SK-N-SH (cell line): ENCODE results near the gene PET100. TPM values are rescaled to one million over a fixed set of nuclear protein-coding genes. Genes with fewer than 3 reads are reported as not detected.

Experiments used
- CTCF ChIA-PET: fragments of 300-600, 350-600 bp; formaldehyde crosslinking; extraction: SDS; loops from one replicate; lab custom pipeline; 2021; lab: Yijun Ruan, JAX
- POLR2A ChIA-PET: fragments of 350-600 bp; sonication (Branson Sonifier 250); formaldehyde crosslinking; extraction: SDS; loops from one replicate; lab custom pipeline; 2020; ENCODE audit warnings: antibody characterized with exemption, inconsistent platforms; lab: Yijun Ruan, JAX
- DNase-seq: peaks from one replicate; pipeline ENCODE4 v3.0.0; 2012
- H2AFZ ChIP-seq: fragments of 200-600 bp; sonication (generic); 2 replicates; pipeline ENCODE4 v1.8.1; 2016; ENCODE audit warnings: antibody characterized with exemption, mild to moderate bottlenecking, low read depth
- H3F3A ChIP-seq: fragments of 200-600 bp; sonication (generic); replicated peaks from 2 replicates; pipeline ENCODE3; 2016; ENCODE audit warnings: antibody characterized with exemption, mild to moderate bottlenecking; ENCODE audit not compliant: insufficient read depth
- H3K27ac ChIP-seq, 2 experiments: fragments of 200-500 bp in 1 of 2; fragments of 200-600 bp in 1 of 2; sonication (Bioruptor generic) in 1 of 2; sonication (generic), shearing (Covaris generic) in 1 of 2; 2 replicates each; pipeline versions ENCODE4 v1.5.1 to v1.6.1; 2014 to 2016; ENCODE audit warnings: low read depth in 2 of 2, inconsistent platforms in 1 of 2, low read length in 1 of 2, mild to moderate bottlenecking in 1 of 2, mixed read lengths in 1 of 2
- H3K27me3 ChIP-seq: fragments of 200-600 bp; sonication (generic), shearing (Covaris generic); 2 replicates; pipeline ENCODE4 v1.6.1; 2016; ENCODE audit warnings: mixed run types; ENCODE audit not compliant: insufficient read depth
- H3K36me3 ChIP-seq, 2 experiments: fragments of 200-500 bp in 1 of 2; fragments of 200-600 bp in 1 of 2; sonication (Bioruptor generic) in 1 of 2; sonication (generic) in 1 of 2; replicated peaks in 1 of 2; 2 replicates each; pipeline versions ENCODE3 to v1.5.1; 2014 to 2016; ENCODE audit warnings: low read length in 1 of 2, mild to moderate bottlenecking in 1 of 2; ENCODE audit not compliant: insufficient read depth in 2 of 2, control insufficient read depth in 1 of 2
- H3K4me1 ChIP-seq, 2 experiments: fragments of 200-500 bp in 1 of 2; fragments of 200-600 bp in 1 of 2; sonication (Bioruptor generic) in 1 of 2; sonication (generic), shearing (Covaris generic) in 1 of 2; 2 replicates each; pipeline versions ENCODE4 v1.5.1 to v1.6.1; 2014 to 2016; ENCODE audit warnings: low read depth in 1 of 2, low read length in 1 of 2, mixed run types in 1 of 2; ENCODE audit not compliant: insufficient read depth in 2 of 2, control insufficient read depth in 1 of 2
- H3K4me2 ChIP-seq: fragments of 200-600 bp; sonication (generic), shearing (Covaris generic); 2 replicates; pipeline ENCODE4 v1.6.1; 2017; ENCODE audit warnings: mixed run types
- H3K4me3 ChIP-seq, 2 experiments: fragments of 200-500 bp in 1 of 2; fragments of 200-600 bp in 1 of 2; sonication (Bioruptor generic) in 1 of 2; sonication (generic), shearing (Covaris generic) in 1 of 2; 2 replicates each; pipeline versions ENCODE4 v1.5.1 to v1.8.1; 2014 to 2016; ENCODE audit warnings: low read depth in 2 of 2, inconsistent platforms in 1 of 2, low read length in 1 of 2, mild to moderate bottlenecking in 1 of 2, mixed read lengths in 1 of 2, moderate library complexity in 1 of 2
- H3K79me2 ChIP-seq: fragments of 200-600 bp; sonication (generic); 2 replicates; pipeline ENCODE4 v1.8.1; 2017; ENCODE audit warnings: mild to moderate bottlenecking; ENCODE audit not compliant: insufficient read depth
- H3K9ac ChIP-seq: fragments of 200-600 bp; sonication (generic); 2 replicates; pipeline ENCODE4 v1.6.1; 2017; ENCODE audit warnings: mixed run types
- H3K9me2 ChIP-seq: fragments of 200-600 bp; sonication (generic); 2 replicates; pipeline ENCODE4 v1.6.1; 2017; ENCODE audit warnings: mixed run types
- H3K9me3 ChIP-seq: fragments of 200-600 bp; sonication (generic); 2 replicates; pipeline ENCODE4 v1.6.1; 2017; ENCODE audit warnings: mixed run types, mild to moderate bottlenecking, moderate library complexity
- H4K20me1 ChIP-seq: fragments of 200-600 bp; sonication (generic); 2 replicates; pipeline ENCODE4 v1.6.1; 2017; ENCODE audit warnings: mild to moderate bottlenecking, mixed run types; ENCODE audit not compliant: insufficient read depth
- GABPA ChIP-seq: IDR thresholded peaks from 2 replicates; pipeline ENCODE4 v1.4.0; 2012; ENCODE audit warnings: low read depth, mild to moderate bottlenecking
- MXI1 ChIP-seq: IDR thresholded peaks from 2 replicates; pipeline ENCODE4 v1.6.1; 2012; ENCODE audit warnings: mild to moderate bottlenecking, low read depth, low read length, improper control_type of control experiment
- NFIC ChIP-seq: IDR thresholded peaks from 2 replicates; pipeline ENCODE4 v1.4.0; 2012; ENCODE audit warnings: borderline replicate concordance
- POLR2AphosphoS5 ChIP-seq: IDR thresholded peaks from 2 replicates; pipeline ENCODE4 v1.6.1; 2012; ENCODE audit warnings: low read depth, low read length
- RCOR1 ChIP-seq: fragments of 150-350 bp; IDR thresholded peaks from 2 replicates; pipeline ENCODE4 v1.6.1; 2017; ENCODE audit warnings: antibody characterized with exemption, low read length
- REST ChIP-seq: IDR thresholded peaks from 2 replicates; pipeline ENCODE4 v1.6.1; 2012; ENCODE audit warnings: mild to moderate bottlenecking, low read depth, low read length, moderate library complexity
- RXRA ChIP-seq: IDR thresholded peaks from 2 replicates; pipeline ENCODE4 v1.4.0; 2012; ENCODE audit warnings: low read depth, mild to moderate bottlenecking, borderline replicate concordance
- SIN3A ChIP-seq: IDR thresholded peaks from 2 replicates; pipeline ENCODE4 v1.6.1; 2012; ENCODE audit warnings: low read depth, mild to moderate bottlenecking, low read length, moderate library complexity, borderline replicate concordance
- TCF12 ChIP-seq: IDR thresholded peaks from 2 replicates; pipeline ENCODE4 v1.4.0; 2012
- TEAD4 ChIP-seq: IDR thresholded peaks from 2 replicates; pipeline ENCODE4 v1.4.0; 2012; ENCODE audit warnings: mild to moderate bottlenecking, borderline replicate concordance; ENCODE audit not compliant: insufficient read depth
- USF1 ChIP-seq: IDR thresholded peaks from 2 replicates; pipeline ENCODE4 v1.4.0; 2012; ENCODE audit warnings: low read depth, borderline replicate concordance
- USF2 ChIP-seq: fragments of 150-350 bp; IDR thresholded peaks from 2 replicates; pipeline ENCODE4 v1.6.1; 2017; ENCODE audit warnings: antibody characterized with exemption, low read length, low read depth, borderline replicate concordance
- WGBS: methylation state at CpG from one replicate; pipeline ENCODE4 v1.1.6; 2017; ENCODE audit warnings: low lambda C conversion rate; 5-methylcytosine and 5-hydroxymethylcytosine counted together
- polyA plus RNA-seq, 3 experiments: library from polyadenylated mRNA; depleted of rRNA; stranded (reverse); fragments of >200 nt; gene quantifications; 2 replicates each; pipeline ENCODE4 v1.2.3, GENCODE V29; 2012

PET100 gene
- polyA plus RNA-seq, 1 of the 3 experiments (the other 2 are of a cell fraction) = 48.1 TPM

- Histone ChIP-seq H2AFZ (no peak overlapping the region), H3K9me3 (no peaks in the 10 kb centered on the region), H3K9ac (no peak overlapping the region), H3K4me3 (no peak overlapping the region), H3K27me3 (peaks cover 56% of the 10 kb centered on the region), H3K79me2 (no peaks in the 10 kb centered on the region), H4K20me1 (no peaks in the 10 kb centered on the region), H3F3A (no peaks in the 10 kb centered on the region), H3K36me3 (no peaks in the 10 kb centered on the region), H3K9me2 (no peaks in the 10 kb centered on the region), H3K4me1 (no peaks in the 10 kb centered on the region), H3K4me2 (no peak overlapping the region), H3K27ac (no peak overlapping the region)
- TF ChIP-seq POLR2AphosphoS5 (no peak), NFIC (no peak), REST (no peak), USF1 (no peak), GABPA (no peak), RCOR1 (no peak), MXI1 (no peak), TEAD4 (no peak), USF2 (no peak), SIN3A (no peak), TCF12 (no peak), RXRA (no peak)
- DNase-seq = no peak
- WGBS = 26% methylated on average over 8 of the region's 8 CpGs
- ChIA-PET CTCF (interaction anchor here (1.5 to 2.9 kb wide), 4 partner anchors 10 to 94 kb away, joined by 7 to 10 read pairs (median 8); partner anchors contain the start of gene TRAPPC5), POLR2A (no interaction called here)
Measured at GRCh38 chr19:7661744-7662538, 32.3 kb downstream of the PET100 start.
